GM18870 (cell line): ENCODE results near the gene GPR89A.
A peak's percentile ranks its signal among the peaks of the same experiment; 100 is the strongest.
"Not testable (repeated sequence)": the region's sequence is repeated elsewhere in the genome, so short reads cannot be mapped to it uniquely, and the experiment has no call there.

Experiments
- ATAC-seq: cut with Tn5 transposase; IDR thresholded peaks from one replicate; pipeline ENCODE4 v1.9.1; 2021; ENCODE audit warnings: moderate library complexity; ENCODE audit not compliant: unreplicated experiment

The GPR89A gene

GRCh38 chr1:145607833-145608733 lies at the start of gene GPR89A:
TSS of gene GPR89A (plus strand) at chr1:145607988. CDS start at chr1:145608134, 146 bp downstream.
- ATAC-seq, result peak; percentile 86

- not testable (repeated sequence) for ATAC-seq
These were observed 21.0 kb upstream of the GPR89A start for GRCh38 chr1:145586820-145587219.

- ATAC-seq, result not testable (repeated sequence)
These were observed 17.0 kb upstream of the GPR89A start for GRCh38 chr1:145590806-145591205.

GRCh38 chr1:145592347-145592746 lies 15.4 kb upstream of the GPR89A start:
- not testable (repeated sequence) for ATAC-seq

GRCh38 chr1:145595421-145595820 lies 12.4 kb upstream of the GPR89A start:
- ATAC-seq, result not testable (repeated sequence)

- not testable (repeated sequence) for ATAC-seq
These were observed 11.6 kb upstream of the GPR89A start for GRCh38 chr1:145596236-145596635.

- not testable (repeated sequence) for ATAC-seq
These were observed 8.4 kb upstream of the GPR89A start for GRCh38 chr1:145599426-145599825.

GRCh38 chr1:145601593-145601992 lies 6.2 kb upstream of the GPR89A start:
- ATAC-seq, result no peak

- ATAC-seq, result not testable (repeated sequence)
These were observed 948 bp upstream of the GPR89A start for GRCh38 chr1:145606840-145607239.

- ATAC-seq, result not testable (repeated sequence)
These were observed 499 bp upstream of the GPR89A start for GRCh38 chr1:145607289-145607688.

GRCh38 chr1:145610744-145611143 lies 3.0 kb downstream of the GPR89A start:
- ATAC-seq, result not testable (repeated sequence)

- not testable (repeated sequence) for ATAC-seq
These were observed 12.3 kb downstream of the GPR89A start for GRCh38 chr1:145620073-145620472.

GRCh38 chr1:145622177-145622576 lies 14.4 kb downstream of the GPR89A start:
- ATAC-seq, result not testable (repeated sequence)

GRCh38 chr1:145636237-145636636 lies 28.4 kb downstream of the GPR89A start:
- not testable (repeated sequence) for ATAC-seq

GRCh38 chr1:145641886-145642285 lies 34.1 kb downstream of the GPR89A start:
- ATAC-seq, result not testable (repeated sequence)

- ATAC-seq, result not testable (repeated sequence)
These were observed 36.2 kb downstream of the GPR89A start for GRCh38 chr1:145643990-145644389.

GRCh38 chr1:145656245-145656943 lies 48.6 kb downstream of the GPR89A start:
- not testable (repeated sequence) for ATAC-seq

GRCh38 chr1:145662502-145662901 lies 54.7 kb downstream of the GPR89A start:
- ATAC-seq, result not testable (repeated sequence)

- ATAC-seq, result not testable (repeated sequence)
These were observed 57.2 kb downstream of the GPR89A start for GRCh38 chr1:145665015-145665414.

GRCh38 chr1:145670995-145671745 lies 63.4 kb downstream of the GPR89A start:
- not testable (repeated sequence) for ATAC-seq

- ATAC-seq, result not testable (repeated sequence)
These were observed 65.4 kb downstream of the GPR89A start for GRCh38 chr1:145673217-145673616.
